ENCODE results near the gene BRINP3.
"Not testable (repeated sequence)": the region's sequence is repeated elsewhere in the genome, so short reads cannot be mapped to it uniquely, and the experiment has no call there.

Gene BRINP3

DNA sequence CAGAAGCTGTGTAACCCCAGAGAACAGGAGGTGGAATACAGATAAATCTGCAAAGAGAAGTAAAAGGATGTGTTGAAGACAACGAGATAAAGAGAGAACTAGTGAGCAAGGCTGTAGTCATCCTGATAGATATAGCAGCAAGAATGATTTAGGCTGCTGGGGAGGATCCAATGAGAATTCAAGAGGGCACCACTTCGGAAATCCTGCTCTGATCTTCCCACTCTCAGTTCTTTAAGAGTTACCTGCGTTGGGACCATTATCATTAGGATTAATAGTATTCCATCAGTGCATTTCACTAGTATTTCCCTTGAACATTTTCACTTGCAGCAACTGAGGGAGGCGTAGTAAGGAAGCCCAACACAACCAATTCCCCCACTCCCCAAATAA lies at the start of gene BRINP3:
TSS of gene BRINP3 (minus strand) at position 103 of the 387 bp plus-strand sequence.
- DNase-seq: peak; percentile 27

DNA sequence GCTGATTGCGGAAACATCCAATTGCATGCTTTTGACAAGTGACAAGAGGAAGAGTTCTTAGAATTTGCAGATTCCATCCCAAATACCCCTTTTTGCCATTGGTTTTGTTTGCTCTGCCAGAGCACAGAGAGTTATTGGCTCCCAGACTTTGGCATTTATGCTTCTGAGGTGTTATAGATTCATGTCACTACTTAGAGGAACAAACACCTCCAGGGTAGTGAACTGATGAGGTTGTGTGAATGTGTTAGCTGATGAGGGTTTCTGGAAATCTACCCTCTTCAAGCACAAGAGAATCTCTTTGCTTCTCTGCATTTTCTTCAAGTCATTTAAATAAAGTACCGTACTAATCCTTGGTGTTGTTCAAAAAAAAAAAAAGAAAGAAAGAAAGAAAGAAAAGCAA lies 33.9 kb upstream of the BRINP3 start:
- no peak for DNase-seq

DNA sequence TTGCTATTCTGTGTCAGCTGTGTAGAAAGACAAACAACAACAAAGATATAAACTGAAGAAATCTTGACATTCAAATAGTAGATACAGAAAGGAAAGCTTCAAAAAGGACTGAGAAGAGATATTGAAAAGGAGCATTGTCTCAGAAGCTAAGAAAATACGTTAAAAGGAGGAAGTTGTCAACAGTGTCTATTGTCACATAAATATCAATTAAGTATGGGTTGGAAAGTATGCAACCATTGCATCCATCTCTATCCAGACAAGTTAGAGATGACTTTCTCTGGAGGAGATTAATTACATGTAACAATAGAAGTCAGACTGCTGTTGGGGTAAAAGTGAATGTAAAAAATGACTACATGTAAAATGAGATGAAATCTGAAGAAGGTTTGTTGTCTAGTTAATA lies 29.7 kb upstream of the BRINP3 start:
- peak; percentile 12 for DNase-seq

DNA sequence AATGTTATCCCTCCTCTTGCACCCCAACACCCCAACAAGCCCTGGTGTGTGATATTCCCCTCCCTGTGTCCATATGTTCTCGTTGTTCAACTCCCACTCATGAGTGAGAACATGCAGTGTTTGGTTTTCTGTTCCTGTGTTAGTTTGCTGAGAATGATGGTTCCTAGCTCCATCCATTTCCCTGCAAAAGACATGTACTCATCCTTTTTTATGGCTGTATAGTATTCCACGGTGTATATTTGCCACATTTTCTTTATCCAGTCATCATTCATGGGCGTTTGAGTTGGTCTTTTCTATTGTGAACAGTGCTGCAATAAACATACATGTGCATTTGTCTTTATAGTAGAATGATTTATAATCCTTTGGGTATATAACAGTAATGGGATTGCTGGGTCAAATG lies 26.9 kb upstream of the BRINP3 start:
- DNase-seq: not testable (repeated sequence)

DNA sequence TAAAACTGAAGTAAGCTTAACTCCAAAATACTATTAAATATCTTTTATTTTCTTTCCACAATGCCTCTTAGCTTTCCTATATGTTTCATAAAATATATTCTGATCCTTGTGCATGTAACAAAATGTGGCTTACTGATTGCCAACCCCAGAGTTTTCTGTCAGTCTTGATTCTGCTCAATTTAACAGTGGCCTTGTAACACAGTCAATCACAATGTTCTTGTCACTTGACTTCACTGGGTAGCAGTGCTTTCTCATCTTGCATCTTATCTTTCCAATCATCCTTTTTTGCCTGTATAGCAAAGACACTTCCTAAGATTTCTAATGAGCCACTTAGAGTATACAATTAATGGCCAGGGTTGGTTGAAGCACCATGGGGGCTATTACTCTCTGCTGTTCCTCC lies 19.9 kb upstream of the BRINP3 start:
- no peak for DNase-seq

DNA sequence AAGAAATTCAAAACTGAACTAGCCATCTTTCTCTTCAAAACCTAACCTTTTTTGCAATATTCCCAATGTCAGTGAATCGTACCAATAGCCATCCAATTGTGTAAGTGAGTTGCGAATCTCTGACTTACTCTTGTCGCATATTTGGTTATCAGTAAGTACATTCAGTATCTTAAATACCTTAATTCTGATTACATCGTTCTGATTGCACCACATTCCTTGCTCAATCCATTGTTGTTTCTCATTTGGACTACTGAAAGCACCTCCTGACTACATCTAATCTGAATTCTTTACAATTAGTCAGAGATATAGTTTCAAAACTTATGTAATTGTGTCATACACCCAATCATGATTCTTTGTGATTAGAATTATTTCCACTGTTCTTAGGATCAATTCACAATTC lies 16.8 kb upstream of the BRINP3 start:
- no peak for DNase-seq

DNA sequence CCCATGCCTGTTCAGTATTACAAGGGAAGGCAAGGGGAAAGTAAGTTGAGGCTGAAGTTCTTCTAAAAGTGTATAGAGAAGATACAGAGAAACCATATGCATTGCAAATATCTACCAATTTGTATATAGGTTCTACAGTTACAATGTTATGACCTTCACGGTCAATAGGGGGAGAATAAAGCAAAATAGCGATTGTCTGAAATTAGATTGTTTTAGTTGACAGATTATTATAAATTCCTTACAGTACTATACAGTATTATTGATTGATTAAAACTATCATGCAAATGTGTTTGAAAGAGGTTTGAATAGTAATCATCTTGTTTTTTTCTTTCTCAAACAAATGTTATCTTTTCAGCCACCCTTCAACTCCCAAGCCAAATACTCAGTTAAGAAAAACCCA lies 13.7 kb upstream of the BRINP3 start:
- no peak for DNase-seq

DNA sequence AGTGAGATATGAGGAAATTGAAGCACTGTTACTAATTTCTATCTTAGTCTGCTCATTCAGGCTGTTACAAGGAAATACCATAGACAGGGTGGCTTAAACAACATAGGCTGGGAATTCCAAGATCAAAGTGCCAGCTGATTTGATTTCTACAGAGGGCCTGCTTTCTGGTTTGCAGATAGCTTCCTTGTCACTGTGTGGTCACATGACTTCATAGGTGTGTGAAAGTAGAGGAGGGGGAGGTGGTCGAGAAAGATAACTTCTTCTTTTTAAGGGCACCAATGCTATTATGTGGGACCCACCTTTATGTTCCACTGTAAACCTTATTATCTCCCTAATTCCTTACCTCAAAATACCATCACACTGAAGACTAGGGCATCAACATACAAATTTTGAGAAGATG lies 6.4 kb upstream of the BRINP3 start:
- DNase-seq: no peak

DNA sequence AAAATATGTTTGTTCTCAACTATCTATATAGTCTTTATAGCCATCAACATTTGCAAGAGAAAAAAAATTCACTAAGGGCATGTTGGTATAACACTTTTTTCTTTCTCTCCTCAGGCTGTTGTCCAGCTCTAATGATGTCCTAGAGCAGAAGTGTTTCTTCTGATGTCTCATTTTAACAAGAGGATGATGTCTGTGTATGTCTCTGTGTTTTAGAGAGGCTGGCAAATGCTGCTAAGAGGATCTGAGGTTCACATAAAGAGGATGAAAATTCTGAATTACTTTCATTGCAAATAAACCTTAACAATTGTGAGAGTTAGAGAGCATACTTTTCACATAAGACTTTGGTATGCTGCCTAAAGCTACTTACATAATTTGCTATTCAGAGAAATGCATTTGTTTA lies 2.6 kb upstream of the BRINP3 start:
- DNase-seq: no peak

DNA sequence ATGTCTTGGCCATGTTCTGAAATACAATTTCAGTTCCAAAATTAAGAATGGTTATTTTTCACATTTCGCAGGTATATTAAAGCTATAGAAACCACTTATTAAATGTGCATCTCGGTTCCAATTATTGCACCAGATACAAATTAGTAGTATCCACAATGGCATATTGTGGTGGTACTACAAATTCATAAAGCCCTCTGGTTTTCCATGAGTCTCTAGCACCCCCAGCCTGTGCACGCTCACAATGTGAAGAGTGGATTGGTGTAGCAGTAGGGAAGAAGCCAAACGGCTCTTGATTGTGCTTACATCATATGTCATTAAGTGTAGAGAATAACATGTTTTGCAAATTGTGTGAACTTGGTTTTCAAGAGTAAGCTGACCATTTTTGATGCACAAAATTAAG lies 1.9 kb upstream of the BRINP3 start:
- no peak for DNase-seq

DNA sequence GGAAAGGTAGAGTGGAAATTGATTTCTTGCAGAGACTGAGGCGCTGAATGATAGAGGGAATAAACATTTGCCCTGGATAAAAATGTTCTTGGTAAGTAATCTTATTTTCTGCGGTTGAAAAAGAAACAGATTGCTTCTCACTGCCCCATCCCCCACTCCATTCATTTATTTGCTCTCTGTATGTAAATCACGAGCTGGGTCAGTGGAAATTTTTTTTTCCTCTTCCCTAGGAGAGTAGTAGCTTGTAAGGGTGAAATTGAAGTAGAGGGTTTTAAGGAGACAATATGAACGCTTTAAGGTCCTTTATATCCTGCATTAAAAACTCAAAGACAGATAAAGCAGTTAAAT lies 1.4 kb upstream of the BRINP3 start:
- no peak for DNase-seq

DNA sequence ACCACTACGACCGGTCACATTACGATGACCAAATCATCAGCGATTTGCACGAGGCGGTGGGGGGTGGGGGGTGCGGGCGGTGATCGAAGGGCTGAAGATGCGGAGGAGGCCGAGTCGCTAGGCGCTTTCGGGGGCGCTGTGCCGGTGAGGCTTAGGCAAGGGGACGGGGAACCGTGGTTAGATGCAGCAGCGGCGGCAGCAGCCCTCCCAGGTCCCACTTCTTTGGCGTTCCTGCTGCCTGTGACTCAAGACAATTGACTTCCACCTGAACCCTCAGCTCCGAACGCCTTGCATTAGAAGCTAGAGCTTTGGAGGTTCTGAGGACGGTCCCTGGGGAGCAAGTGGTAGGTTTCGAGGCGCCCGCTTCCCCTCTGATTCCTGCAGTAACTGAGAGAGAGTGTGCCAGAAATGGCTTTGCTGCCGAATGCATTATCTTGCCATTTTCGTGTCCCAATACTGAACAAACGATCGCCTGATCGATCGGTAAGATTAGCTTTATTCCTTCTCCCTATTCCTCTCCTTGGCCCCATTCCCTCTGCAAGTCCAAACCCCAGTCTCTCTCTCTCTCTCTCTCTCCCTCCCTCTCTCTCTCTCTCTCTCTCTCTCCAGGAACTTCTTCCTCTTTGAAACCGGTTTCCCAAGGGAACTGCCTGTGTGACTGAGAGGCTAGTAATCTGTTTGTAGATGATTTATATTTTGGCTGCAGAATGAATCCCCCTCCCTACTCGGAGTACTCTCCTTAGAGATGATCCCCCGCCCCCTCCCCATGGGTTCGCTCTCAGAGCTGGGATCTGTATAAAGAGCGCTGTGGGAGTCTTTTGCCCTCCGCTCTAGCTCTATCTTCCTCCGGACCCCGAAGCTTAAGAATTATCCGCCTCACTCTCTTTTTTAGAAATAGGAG lies 735 bp upstream of the BRINP3 start:
- no peak for DNase-seq

DNA sequence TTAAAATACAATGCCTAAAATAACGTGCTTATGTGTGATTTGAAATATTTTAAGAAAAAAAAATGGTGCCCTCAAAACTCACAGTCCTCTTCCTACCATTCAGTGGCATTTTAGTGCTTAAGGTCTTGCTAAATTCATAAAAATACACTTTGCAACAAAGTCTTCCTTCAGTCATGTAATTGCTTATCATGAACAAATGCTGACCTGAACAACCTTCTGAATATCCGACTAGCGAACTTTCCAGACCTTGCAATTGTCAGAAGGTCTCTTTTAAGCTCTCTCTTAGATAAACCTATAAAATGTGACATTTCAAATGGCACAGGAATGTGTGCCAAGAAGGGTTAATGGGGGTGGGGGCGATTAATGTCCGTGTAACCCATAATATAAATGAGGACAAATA lies 858 bp downstream of the BRINP3 start:
- DNase-seq: no peak

DNA sequence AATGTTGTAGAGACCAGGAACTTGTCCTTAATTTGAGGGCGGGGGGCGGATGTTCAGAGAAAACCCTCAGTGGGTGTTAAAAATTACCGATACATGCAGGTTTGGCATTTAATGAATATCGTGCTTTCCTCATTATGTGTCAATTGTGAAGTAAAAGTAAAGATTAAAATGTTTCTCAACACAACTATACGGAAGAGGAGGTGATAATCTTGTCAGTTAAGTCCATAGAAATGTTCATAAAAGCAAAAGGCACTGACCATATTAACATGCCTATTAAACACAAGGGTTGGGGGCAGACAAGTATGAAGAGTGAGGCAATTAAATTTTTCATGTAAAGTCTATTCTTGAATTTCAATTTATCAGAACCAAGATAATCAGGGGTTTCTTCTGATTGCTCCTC lies 1.3 kb downstream of the BRINP3 start:
- no peak for DNase-seq

DNA sequence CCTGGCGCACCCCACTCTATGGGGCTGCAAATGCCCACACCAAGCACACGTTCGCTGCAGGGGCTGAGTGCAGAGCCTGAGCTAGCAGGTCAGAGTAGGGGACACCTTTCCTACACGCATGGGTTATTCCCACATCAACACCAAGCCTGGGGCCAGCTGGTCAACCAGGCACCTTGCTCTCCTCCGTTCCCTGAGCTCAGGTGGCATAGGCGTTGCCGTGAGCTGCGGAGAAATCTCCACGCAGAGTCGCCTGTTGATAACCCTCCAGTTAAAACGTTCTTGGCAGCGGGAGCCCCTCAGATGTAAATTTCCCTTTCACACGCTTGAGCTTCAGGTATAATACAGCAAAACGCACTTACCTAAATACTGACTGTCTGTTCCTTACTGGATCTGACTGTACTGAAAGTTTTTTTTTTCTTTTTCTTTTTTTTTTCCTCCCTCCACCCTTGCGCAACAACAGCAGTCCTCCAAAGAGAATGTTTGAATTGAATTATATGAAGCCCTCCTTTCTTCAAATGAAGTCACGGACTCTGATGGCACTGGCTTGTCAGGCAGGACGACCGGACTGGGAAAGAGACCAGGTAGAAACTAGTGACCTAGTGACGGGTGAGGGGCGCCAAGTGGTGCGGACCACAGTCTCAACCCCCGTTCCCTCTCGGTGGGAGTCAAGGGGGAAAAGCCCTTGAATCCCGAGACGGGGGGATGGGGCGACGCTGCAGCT lies 2.1 kb downstream of the BRINP3 start:
- no peak for DNase-seq

DNA sequence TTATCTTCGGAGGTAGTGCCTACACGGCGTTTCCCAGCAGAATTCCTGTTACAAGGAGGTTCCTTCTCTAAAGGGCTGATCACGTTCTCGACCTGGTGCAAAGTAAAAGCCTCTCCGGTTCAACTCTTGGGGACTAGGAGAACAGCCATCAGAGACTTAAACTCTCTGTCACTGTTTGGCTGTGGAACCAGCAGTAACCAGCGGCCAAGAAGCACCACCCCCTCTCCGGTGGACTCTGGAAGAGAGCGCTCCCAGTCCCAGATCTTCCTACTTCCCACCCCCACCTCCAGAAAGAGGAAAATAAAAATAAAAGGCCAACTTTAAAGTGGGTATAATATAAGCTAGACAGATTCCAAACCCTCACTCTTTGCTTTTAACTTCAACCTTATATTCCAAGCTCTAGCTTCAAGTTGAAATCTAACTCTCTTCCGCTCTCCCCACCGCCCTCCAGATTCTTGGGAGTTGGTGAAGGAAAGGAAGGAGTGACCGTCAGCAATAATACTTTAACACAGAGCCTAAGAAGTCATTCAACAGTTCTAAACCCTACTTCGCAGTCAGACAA lies 2.9 kb downstream of the BRINP3 start:
- no peak for DNase-seq

DNA sequence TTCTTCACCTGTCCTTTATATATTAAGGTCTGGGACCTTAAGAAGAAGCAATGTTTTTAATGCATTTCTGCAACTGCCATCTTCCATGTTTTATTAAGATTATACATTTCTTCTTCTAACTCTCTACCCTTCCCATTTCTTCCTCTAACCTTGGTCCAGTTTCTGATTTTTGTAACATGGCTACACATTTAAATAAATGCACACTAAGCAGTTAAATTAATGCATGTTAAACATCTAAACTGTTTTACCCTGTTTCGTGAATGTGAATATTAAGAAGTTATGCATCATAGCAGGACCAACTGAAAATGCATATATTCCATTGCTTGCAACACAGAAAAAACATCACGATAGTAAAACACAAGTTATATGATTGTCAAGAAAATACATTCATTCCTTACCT lies 3.7 kb downstream of the BRINP3 start:
- DNase-seq: no peak

DNA sequence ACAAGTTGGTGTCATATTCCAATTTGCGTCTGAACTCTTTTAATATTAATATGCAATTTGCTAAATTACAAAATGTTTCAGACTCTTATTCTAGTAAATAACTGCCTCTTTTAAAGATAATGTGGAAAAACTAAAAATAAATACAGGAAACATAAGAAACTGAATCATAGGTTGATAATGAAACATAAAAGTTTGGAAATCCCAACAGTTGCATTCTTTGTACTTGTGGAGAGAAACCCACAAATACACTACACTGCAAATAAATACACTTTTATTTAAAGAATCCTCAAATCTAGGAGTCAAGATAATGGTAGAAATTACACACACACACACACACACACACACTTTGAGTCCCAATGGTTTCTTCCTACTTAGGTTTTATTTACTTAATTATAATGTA lies 5.2 kb downstream of the BRINP3 start:
- DNase-seq: no peak

DNA sequence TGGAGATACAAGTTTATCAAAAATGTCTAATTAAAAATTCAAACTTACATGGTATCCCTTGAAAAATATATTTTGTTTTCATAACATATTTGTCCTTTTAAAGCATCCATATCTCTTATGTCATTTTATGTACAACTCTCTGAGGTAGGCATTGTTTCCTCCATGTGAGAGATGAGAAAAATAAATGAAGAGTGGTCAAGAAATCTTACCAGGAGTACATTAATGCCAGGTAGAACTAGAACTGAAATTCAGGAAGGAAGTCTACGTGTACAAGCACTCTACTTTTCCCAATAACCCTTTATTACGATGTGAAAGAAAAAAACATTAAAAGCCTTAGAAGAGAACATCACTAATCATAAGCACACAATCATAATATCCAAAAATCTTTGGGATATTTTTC lies 5.6 kb downstream of the BRINP3 start:
- DNase-seq: no peak

DNA sequence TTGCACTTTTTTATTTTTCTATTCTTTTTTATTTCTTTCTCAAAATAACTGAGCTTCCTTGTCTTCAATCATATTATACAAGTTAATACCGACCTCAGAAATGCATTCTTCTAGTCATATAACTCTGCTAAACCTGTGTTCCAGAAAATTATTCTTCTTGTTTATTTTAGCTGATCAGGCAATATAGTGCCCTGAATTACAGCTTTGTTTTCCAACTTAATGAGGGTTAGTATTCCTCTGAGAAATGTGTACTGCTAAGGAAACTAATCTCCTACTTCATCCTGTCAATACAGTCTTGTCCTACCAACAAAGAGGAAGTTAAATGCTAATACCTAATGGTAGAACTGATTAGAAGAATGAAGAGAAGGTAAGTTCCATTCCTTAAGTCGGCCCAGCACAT lies 13.0 kb downstream of the BRINP3 start:
- DNase-seq: no peak

DNA sequence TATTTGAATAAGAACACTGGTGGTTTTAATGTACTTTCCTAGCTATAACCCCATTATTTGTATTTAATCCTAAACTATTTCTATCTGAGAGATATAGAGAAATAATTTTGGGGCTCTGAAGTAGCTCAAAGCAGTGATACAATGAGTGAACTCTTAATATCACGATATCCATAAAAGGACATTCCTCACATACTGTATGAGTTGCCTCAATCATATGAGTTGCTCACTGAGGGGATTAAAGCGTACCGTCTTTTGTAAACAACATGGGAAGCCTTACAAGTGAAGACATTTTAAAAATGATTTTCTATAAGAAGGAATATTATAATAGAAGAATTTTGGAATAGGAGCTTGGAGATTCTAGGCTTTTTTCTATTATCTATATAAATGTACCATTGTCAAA lies 21.5 kb downstream of the BRINP3 start:
- no peak for DNase-seq

DNA sequence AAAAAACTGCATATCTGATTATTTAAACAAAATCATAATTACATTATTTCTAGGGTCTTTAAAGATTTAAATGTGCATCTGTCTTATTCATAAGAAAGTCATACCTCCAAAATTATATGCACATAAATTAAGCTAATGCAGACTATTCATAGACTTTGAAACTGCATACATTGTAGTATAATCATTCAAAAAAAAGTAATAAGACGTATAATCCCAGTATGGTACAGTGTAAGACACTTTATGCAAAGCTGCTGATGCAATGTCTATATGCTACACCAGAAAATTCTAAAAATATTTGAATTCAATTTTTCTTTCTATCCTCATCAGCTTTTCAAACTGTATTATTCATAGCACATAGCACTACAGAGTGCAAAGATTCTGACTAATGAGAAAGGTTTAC lies 22.0 kb downstream of the BRINP3 start:
- no peak for DNase-seq

DNA sequence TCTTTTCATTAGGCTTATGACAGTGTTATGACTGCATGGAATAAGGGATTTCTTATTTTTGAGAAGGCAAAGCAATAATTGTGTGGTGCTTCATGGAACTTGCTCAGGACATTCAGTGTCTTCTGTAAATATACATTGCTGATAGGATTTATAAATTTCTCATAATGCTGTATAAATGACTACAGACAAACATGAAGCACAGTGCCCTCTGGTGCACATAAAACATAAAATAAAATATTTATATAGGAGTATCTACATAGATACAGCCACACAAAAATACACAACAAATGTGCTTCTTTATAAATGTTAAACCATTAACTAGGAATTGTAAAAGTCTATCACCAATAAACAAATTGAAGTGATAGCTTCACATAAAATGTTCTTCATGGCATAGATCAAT lies 24.1 kb downstream of the BRINP3 start:
- peak; percentile 50 for DNase-seq

DNA sequence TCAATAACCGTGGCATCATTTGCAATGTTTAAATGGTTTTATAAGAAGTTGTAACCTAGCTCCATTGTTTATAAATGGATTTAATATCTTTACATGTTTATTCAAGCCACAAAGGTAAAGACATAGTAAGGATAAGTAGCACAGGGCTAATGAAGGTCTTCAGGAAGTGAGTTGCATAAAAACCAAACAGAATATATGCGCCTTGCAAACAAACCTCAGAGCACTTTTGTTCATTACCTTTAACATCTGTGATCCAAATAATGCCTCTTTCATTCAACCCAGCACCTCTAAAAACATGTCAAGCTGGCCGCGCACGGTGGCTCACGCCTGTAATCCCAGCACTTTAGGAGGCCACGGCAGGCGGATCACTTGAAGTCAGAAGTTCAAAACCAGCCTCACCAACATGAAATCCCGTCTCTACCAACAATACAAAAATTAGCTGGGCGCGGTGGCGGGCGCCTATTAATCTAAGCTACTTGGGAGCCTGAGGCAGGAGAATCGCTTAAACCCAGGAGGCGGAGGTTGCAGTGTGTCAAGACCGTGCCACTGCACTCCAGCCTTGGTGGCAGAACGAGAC lies 25.3 kb downstream of the BRINP3 start:
- DNase-seq: no peak

All from OCI-M1 (cell line).